SW 1271 (cell line): ENCODE results near the gene PTPRU.
"Not testable (repeated sequence)": the region's sequence is repeated elsewhere in the genome, so short reads cannot be mapped to it uniquely, and the experiment has no call there.

ENCODE experiments used
- DNase-seq, 2 experiments: peaks; one replicate each; lab custom pipeline; 2025; lab: John Stamatoyannopoulos, UW

PTPRU gene

DNA sequence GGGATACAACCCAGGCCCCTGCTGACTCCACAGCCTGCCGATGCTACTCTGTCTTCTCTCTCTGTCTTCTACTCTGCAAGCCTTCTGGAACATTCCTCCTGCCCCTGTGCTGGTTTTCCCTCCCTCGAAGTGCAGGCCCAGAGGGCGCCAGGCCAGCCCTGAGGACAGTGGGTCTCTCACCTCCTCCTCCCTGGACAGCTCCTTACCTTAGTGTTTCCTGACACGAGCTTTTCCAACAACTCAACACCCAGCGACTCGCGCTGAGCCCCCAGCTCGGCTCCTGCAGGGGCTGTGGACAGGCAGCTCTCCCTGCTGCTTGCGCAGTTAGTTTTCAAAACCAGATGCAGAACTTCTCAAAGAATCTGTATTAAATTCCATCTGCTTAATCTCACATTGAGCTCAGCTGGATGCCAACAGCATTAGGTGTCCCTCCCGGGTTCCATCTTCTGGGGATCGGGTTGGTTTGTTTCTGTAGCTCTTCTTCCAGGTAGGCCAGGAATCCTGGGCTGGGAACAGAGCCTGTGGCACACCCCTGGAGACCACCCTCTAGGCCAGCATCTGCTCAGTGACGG lies 54.2 kb downstream of the PTPRU start:
- no peak for DNase-seq

DNA sequence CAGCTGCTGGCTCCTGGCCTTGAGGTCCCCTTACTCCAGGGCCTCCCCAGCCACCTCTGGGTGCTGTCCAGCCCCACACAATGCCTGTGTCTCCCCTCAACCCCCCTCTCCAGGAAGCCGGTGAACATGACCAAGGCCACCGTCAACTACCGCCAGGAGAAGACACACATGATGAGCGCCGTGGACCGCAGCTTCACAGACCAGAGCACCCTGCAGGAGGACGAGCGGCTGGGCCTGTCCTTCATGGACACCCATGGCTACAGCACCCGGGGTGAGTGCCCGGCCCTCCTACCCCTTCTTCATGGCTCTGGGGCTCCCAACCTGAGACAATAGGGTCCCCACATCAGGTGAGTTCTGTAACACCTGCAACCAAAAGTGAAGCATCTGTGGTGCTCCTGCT lies 55.4 kb downstream of the PTPRU start:
- no peak for DNase-seq

DNA sequence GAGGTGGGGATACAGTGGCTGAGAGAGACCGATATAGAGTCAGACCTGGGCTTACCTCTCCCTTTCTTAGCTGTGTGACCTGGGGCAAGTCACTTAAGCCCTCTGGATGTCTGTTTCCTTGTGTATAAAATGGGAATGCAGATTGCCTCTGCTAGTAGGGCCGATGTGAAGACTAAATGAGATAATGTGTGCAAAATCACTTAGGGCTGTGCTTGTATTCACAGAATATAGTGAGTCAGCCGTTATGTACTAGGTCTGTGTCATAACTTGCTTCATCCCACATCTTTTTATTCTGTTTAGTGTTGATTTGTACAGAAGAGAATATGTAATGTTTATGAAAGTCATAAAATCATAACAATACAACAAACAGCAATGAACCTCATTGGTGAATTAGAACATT lies 56.0 kb downstream of the PTPRU start:
- no peak for DNase-seq

DNA sequence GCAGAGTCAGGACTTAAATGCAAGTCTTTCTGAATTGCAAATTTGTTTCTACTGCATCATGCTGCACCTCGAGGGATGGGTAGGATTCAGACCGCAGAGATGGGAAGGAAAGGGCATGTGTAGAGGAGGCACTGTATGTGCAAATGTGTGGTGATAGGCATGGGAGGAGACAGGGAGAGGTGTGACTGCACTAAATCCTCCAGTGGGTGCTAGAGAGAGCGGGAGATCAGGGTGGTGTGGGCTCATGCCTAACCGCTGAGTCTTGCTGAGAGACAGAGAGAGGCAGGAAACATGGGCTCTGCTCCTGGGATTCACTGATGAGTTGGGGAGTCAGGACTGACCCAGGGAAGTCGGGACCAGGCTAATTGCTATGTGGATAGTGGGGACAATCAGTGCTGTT lies 61.1 kb downstream of the PTPRU start:
- DNase-seq, result no peak

DNA sequence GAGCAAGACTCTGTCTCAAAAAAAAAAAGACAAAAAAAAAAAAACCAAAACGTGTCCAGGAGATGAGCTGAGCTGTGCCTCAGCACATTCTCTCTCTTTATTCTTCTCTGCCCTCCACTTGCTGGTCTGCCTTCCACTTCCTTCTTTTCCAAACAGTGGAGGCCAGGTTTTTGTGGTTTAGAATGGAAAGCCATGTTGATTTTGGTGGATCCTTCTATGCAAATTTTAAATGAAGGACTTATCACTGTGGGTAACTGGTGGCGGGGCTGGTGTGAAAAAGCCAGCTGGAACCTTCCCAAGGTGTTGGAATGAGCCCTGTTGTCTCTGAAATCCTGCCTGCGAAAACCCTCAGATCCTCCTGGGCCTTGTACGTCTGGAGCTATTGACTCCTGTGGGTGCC lies 61.9 kb downstream of the PTPRU start:
- DNase-seq, result no peak

DNA sequence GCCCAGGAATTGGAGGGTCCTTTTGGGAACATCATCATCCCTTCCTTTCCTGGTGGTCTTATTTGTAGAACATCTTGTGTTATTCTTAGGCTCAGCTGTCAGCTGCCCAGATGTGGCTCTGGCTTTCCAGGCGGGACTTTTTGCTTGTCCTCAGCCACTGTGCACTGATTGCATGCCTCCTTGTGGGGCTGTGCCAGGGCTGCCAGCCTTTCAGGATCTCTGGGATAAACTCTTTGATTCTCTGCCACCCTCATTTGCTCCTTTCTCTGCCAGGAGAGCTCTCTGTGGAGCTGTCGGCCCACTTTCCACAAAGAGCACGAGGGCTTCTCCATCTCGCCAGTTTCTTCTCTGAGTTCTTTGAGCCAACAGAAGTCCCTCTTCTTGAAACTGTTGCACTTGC lies 63.1 kb downstream of the PTPRU start:
- no peak for DNase-seq

DNA sequence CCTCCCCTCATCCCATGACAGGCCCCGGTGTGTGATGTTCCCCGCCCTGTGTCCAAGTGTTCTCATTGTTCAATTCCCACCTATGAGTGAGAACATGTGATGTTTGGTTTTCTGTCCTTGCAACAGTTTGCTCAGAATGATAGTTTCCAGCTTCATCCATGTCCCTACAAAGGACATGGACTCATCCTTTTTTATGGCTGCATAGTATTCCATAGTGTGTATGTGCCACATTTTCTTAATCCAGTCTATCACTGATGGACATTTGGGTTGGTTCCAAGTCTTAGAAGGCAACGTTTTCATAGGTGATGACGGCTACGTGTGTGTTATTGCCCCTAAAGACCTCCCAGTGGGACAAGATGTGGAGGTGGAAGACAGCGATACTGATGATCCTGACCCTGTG lies 65.4 kb downstream of the PTPRU start:
- not testable (repeated sequence) for DNase-seq

DNA sequence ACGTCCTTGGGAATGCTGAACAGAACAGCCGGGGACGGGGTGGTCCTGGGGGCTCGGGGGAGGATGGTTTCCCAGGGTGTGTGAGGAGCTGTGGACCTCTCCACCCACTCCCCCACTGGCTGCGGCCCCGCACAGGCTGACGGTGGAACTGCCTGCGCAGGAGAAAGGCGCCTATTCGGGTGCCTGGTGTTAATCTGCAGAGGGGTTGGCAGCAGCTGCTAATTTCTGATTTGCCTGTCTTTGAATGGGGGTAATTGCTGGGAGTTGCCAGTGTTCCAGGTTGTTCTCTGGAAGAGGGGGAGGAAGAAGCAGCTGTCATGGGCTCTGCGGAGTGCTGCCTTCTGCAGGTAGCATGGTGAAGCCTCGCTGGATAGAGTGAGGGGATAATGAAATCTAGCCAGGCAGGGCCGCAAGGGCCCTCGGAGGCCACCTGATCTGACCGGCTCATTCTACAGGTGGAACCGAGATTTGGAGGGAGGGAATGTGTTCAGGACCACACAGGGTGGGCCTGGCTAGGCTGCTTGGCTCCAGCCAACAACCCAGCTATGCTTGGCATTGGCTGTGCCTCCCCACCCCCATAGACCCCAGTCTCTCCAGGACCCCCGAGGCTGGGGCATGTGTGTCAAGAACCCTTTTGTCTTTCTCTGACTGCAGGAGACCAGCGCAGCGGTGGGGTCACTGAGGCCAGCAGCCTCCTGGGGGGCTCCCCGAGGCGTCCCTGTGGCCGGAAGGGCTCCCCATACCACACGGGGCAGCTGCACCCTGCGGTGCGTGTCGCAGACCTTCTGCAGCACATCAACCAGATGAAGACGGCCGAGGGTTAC lies 67.1 kb downstream of the PTPRU start:
- DNase-seq, result no peak

DNA sequence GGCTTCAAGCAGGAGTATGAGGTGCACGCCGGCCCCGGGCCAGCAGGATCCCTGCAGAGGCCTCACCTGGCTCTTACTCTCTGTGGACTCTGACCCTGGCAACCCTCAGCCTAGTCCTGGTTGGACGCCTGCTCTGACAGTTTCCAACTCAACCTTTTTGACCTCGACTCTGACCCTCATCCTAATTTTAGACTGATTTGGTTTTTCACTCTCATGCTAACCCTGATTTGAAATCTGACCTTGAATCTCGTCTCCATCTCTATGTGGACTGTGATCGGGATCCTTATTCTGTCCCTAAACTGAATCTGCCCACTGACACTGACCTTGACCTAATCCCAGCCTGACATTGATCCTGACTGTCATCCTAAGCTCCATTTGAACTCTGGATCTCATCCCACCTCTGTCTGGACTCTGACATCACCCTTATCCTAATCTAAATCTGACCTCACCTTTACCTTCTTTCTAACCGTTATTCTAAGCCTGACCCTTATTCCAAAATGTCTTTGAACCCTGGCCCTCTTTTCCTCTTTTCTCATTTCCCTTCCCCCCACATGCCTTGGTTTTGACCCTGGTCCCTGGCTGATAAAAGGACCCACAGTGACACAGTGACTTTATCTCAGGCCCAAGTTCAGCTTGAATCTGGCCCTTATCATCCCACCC lies 67.8 kb downstream of the PTPRU start:
- DNase-seq, result no peak

DNA sequence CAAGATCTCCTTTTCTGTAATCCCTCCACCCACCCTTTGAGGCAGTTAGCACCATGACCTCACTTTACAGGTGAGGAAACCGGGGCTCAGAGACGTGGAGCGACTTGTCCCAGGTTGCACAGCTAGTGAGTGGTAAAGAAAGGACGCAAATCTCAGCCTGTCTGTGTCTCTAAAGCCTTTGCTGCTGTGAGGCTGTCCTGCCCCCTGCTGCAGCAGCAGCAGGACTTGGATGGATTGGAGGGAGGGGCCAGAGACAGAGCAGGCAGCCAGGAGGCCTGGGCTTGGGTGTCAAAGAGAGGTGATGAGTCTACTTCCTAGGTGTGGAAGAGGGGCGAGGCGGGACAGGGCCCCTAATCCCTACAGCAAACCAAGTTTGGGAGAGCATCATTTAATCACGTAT lies 69.6 kb downstream of the PTPRU start:
- DNase-seq, result no peak

DNA sequence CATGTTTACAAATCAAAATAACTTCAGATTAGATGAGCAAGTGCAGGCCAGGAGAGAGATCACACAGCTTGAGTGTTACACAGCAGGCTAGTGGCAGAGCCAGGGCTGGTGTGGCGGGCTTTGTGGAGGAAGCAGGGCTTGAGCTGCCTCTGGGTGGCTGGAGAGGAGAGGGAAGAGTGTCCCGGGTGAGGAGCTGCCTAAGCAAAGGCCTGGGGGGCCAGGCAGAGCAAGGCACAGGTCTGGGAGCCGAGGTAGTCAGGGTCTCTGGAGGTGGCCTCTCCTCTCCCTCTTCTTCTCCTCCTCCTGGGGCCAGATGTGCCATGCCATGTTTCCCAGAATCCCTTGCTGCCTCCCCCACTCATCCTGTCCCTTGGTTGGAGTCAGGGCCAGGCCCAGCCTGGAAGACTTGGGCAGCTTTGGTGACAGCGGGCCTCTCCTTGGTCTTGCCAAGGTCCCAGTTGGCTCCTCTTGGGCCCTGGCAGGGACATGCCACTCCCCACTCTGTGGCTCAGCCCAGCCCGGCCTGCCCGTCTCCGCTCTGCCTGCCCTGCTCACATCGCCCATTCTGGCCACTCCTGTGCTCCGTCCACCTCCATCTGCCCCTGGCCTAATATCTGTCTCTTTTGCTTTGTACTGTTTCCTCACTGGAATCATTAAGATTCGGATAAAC lies 70.3 kb downstream of the PTPRU start:
- no peak for DNase-seq

DNA sequence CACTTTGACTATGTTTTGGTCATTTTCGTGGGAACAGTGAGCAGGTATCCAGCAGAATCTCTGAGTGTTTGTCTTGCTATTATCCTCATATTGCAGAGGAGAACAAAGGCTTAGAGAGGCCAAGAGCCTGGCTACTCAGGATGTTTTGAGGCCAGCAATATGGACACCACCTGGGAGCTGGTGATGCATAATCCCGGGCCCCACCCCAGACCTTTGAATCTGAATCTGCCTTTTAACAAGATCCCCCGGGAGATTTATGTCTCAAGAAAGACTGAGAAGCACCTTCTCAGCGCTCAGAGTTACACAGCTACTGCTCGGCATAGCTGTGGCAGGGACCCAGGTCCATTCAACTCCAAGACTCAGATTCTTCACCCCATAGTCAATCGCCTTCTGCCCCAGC lies 72.8 kb downstream of the PTPRU start:
- no peak for DNase-seq

DNA sequence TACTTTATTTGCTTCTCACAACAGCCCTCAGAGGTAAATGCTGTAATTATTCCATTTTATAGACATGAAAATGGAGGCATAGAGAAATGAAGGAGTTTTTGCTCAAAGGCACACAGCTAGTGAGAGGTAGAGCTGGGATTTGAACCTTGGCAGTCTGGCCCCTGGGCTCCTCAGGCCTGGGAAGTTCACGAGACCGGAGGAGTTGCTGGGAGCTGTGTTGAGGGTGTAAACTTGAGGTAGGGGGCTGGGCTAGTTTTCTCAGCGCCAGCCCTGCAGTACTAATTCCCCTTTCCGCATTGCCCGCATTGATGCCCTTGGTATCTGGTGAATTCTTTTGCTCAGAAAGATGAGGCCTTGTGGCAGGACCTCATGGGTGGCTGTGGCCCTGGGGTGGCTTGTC lies 73.3 kb downstream of the PTPRU start:
- no peak for DNase-seq

DNA sequence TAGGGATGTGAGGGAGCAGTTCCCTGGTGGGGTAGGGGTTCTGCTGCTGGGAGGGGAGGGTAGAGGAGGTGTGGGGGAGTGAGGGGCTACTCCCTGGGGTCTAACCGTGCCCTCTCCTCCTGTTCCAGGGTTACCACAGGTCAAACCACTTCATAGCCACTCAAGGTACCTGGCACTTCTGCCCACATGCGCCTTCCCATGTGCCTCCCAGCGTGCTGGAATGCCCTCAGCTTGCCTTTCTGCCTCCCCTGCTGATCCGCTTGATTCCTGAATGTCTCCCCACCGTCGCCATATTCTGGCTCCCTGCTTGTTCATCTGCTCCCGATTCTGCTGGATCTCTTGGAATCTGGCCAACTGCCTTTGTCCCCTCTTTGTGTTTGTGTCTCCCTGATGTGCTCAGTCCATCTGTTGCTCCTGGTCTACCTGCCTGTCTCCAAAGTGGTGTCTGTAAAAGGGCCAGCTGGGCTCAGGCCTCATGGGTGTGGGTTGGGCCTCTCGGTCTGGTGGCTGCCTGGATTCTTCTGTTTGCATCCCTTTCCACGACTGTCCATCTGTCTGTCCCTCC lies 74.4 kb downstream of the PTPRU start:
- no peak for DNase-seq

DNA sequence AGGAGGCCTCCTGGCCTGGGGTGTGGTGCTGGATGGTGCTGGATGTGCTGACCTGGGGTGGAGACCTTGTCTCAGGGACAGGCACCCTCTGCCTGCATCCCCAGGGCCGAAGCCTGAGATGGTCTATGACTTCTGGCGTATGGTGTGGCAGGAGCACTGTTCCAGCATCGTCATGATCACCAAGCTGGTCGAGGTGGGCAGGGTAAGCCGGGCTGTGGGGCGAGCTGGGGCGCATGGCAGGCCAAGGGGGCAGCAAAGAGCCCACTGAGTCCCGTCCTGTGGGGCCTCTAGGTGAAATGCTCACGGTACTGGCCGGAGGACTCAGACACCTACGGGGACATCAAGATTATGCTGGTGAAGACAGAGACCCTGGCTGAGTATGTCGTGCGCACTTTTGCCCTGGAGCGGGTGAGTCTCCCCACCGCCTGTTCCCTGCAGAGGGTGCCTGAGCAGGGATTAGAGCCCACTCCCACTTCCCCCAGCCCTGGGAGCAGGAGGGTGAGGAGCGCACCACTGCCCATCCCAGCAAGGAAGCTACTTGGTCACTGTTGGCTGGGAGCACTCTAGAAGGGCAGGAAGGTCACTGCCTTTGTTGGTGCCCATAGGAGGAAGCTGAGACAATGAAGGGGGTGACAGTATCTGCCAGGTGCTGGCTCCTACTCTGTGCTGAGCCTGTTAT lies 75.2 kb downstream of the PTPRU start:
- DNase-seq, result no peak

DNA sequence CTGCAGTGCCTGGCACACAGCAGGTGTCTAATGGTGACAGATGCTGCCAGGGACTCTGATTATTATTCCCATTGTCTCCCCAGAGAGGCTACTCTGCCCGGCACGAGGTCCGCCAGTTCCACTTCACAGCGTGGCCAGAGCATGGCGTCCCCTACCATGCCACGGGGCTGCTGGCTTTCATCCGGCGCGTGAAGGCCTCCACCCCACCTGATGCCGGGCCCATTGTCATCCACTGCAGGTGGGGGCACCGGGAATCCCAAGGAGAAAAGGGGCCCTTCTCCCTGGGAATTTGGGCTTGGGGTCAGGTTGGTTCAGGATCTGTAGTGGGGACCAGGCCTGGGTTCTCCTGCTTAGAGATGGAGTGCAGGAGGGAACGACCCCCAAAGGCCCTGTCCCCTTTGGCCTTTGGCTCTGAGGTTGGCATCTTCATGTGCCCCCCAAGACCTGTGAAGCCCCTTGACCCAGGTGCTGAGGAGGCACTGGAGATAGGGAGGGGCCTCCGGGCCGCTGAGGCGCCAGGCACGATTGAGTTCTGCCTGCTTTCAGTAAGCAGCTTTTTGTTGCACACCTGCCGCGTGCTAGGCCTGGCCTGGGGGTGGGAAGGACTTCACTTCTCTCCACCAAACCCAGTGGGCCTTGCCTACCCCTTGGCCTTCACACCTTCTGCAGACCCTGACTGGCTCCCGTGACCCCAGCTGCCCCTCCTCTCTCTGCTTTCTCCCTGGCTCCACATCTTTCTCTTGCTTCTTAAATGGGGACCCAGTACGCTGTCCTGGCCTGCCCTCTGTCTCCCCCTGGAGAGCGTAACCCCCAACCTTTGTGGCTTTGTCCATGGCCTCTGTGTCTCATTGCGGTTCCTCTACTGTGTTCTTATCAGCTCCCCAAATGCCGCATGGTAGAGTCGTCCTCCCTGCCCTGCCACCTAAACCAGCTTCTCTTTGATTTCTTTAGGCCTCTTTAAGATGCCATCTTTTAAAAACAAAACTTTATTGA lies 76.4 kb downstream of the PTPRU start:
- no peak for DNase-seq

DNA sequence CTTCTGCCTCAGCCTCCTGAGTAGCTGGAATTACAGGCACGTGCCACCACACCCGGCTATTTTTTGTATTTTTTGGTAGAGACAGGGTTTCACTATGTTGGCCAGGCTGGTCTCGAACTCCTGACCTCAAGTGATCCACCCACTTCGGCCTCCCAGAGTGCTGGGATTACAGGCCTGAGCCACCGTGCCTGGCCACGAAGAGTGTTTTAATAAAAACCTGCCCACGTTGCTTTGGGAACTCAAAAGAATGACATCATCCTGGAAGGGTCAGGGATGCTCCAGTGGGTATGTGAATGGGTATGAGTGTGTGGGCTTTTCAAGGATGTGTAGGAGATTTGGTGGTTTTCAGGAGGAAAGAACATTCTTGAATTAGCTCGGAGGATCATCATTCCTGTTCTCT lies 78.4 kb downstream of the PTPRU start:
- not testable (repeated sequence) for DNase-seq

DNA sequence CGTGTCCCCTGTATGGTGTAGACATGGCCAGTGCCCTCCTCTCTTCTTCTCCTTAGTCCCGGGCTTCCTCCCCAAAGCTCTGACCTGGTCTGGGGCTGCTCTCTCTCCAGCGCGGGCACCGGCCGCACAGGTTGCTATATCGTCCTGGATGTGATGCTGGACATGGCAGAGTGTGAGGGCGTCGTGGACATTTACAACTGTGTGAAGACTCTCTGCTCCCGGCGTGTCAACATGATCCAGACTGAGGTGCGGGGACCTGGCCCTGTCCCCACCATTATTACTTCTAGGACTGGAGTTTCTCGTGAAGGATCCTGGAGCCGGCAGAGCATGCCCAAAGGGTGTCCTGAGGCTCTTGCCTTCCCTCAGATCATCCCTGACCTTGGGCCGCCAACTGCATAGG lies 78.9 kb downstream of the PTPRU start:
- no peak for DNase-seq

DNA sequence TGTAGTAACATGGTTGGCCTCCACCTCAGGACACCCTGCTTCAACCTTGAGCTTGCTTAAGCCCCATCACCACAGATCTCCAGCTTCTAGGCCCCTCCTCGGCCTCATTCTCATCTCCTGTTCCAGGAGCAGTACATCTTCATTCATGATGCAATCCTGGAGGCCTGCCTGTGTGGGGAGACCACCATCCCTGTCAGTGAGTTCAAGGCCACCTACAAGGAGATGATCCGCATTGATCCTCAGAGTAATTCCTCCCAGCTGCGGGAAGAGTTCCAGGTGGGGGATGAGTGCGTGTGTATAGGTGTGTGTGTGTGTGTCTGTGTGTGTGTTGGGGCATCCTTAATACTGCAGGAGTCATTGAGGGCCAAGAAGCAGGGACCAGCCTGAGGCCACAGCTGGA lies 79.6 kb downstream of the PTPRU start:
- no peak for DNase-seq

DNA sequence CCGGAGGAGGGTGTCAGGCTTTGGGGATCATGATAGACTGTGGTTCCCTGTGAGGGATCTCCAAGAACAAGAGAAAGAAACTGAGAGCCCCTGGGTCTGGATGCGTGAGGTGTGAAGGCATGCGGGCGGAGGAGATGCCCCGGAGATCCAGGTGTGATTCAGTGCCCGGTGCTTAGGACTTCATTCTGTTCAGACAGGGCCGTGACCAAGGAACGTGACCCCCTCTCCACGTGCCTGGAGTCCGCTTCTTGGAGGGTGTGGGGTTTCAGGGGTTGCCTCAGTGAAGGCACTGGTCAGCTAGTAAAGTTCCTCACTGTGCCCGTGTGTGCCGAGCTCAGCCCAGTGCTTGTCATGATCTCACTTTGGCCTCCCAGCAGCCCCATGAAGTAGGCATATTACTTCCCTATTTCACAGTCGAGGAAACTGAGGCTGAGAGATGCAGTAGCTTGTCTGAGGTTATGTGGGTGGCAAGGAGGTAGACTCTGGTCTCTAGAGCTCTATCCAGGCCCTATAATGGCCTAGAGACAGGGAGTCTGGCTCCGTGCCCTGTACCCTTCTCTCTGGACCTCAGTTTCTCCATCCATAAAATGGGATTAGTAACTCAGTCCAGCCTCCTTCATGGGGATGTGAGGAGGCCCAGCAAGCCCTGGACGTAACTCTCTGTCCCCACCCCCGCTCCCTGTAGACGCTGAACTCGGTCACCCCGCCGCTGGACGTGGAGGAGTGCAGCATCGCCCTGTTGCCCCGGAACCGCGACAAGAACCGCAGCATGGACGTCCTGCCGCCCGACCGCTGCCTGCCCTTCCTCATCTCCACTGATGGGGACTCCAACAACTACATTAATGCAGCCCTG lies 81.0 kb downstream of the PTPRU start:
- no peak for DNase-seq
